ENCODE data around the gene ZNF18. TPM values are rescaled to one million over a fixed set of nuclear protein-coding genes. Genes with fewer than 3 reads are reported as not detected.

Gene ZNF18
- polyA plus RNA-seq, 2 of the 4 experiments (the other 2 are of a cell fraction) = 5.1 to 12.3 TPM

DNA sequence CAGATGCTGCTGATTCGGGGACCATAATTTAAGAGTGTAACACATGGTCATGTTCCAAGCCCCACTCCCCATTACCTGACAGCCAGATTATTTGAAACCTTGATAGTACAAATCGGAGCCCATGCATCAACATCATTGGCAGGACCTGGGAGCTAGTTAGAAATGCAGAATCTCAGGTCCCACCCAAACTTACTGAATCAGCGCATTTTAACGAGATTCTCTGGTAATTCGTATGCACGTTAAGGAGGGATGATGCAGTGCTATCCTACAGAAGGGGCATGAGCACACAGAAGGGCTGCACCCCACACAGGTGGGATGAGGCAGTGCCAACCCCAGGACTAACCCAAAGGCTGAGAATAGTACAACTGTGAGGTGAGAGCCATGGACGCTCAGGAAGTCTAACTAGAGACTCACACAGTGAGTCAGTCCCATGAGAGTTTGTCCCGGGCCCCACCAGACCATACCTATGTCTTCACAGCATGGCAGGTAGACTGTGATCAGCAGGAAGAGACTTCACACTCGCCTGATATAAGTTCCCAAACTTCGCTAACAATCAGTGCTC lies 64.9 kb downstream of the ZNF18 start:
- no peak for FAIRE-seq
- peak; percentile 73 for TF ChIP-seq MAFK (IDR thresholded peaks at IDR 0.05; ENCODE audit: partially characterized antibody)
- no peak for TF ChIP-seq ZNF302 (CRISPR knock-in tag; IDR thresholded peaks at IDR 0.05)
- H3K4me2 ChIP-seq = no peak overlapping the region
- no peak overlapping the region for H3K4me3 ChIP-seq
- no peak overlapping the region for H3K27ac ChIP-seq
- WGBS (ENCODE audit: missing lambda C conversion rate) = 50% methylated on average over 10 of the region's 10 CpGs
- no peak for ATAC-seq
- H3K9me3 ChIP-seq = no peaks in the 10 kb centered on the region
- CTCF ChIA-PET = interaction anchor here (0.7 kb wide), 2 partner anchors 206 to 635 kb away, joined by 3 read pairs; no protein-coding TSS in a partner anchor
- DNase-seq (ENCODE audit: low read depth in 1 of 2, low spot score in 1 of 2) = no peak
- H3K4me1 ChIP-seq = no peaks in the 10 kb centered on the region
- POLR2A ChIA-PET = no interaction called here

DNA sequence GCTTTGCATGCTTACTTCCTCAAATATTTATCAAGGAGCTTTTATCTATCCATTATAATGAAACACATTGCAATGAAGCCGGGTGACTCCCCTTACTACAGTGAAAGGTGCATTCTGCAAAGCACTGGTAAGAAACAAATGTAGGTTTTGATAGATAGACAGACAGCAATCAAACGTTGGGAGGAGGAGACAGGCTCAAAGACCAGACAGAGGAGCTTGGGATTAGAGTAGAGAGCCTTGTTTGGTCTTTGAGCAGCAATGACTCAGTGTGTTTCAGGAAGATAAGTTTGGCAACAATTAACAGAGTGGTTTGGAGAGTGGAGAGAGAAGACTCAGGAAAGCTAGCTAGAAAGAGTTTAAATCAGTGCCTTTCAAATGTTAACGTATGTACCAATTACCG lies 68.8 kb downstream of the ZNF18 start:
- POLR2A ChIA-PET = interaction anchor here (1.4 kb wide), 1 partner anchor 69 kb away, joined by 5 read pairs; the partner anchor contains the start of gene ZNF18
- peak; percentile 44 to 57; a peak in 3 of 6 replicates for ATAC-seq

More for the DNA sequence above, 68.8 kb downstream of the ZNF18 start:
- TF ChIP-seq FOSL2 (IDR thresholded peaks at IDR 0.05) (no peak), FOSL2 (CRISPR knock-in tag; IDR thresholded peaks at IDR 0.05) (no peak), EHMT2 (IDR thresholded peaks at IDR 0.05; ENCODE audit: low read depth) (no peak), ZSCAN20 (CRISPR knock-in tag; IDR thresholded peaks at IDR 0.05) (no peak), EP300 (IDR thresholded peaks at IDR 0.05) (no peak), RAD21 (conservative IDR thresholded peaks at IDR 0.05 in 1 of 2, IDR thresholded peaks at IDR 0.05 in 1 of 2) (no peak), MAZ (IDR thresholded peaks at IDR 0.05; ENCODE audit: borderline replicate concordance, low read depth, low read length) (no peak), TP53 (CRISPR knock-in tag; IDR thresholded peaks at IDR 0.05) (no peak), ESRRA (IDR thresholded peaks at IDR 0.05; ENCODE audit: borderline replicate concordance, low read length) (no peak), CBX8 (IDR thresholded peaks at IDR 0.05) (no peak)
- TF ChIP-seq, protein P1, sequence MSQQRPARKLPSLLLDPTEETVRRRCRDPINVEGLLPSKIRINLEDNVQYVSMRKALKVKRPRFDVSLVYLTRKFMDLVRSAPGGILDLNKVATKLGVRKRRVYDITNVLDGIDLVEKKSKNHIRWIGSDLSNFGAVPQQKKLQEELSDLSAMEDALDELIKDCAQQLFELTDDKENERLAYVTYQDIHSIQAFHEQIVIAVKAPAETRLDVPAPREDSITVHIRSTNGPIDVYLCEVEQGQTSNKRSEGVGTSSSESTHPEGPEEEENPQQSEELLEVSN (IDR thresholded peaks at IDR 0.05; ENCODE audit: borderline replicate concordance, low read depth) = no peak
- TF ChIP-seq, protein P2, sequence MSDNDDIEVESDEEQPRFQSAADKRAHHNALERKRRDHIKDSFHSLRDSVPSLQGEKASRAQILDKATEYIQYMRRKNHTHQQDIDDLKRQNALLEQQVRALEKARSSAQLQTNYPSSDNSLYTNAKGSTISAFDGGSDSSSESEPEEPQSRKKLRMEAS (IDR thresholded peaks at IDR 0.05) = no peak
- TF ChIP-seq, protein P3, sequence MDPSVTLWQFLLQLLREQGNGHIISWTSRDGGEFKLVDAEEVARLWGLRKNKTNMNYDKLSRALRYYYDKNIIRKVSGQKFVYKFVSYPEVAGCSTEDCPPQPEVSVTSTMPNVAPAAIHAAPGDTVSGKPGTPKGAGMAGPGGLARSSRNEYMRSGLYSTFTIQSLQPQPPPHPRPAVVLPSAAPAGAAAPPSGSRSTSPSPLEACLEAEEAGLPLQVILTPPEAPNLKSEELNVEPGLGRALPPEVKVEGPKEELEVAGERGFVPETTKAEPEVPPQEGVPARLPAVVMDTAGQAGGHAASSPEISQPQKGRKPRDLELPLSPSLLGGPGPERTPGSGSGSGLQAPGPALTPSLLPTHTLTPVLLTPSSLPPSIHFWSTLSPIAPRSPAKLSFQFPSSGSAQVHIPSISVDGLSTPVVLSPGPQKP (IDR thresholded peaks at IDR 0.05; ENCODE audit: low read depth, low read length) = no peak
- TF ChIP-seq, protein P4, sequence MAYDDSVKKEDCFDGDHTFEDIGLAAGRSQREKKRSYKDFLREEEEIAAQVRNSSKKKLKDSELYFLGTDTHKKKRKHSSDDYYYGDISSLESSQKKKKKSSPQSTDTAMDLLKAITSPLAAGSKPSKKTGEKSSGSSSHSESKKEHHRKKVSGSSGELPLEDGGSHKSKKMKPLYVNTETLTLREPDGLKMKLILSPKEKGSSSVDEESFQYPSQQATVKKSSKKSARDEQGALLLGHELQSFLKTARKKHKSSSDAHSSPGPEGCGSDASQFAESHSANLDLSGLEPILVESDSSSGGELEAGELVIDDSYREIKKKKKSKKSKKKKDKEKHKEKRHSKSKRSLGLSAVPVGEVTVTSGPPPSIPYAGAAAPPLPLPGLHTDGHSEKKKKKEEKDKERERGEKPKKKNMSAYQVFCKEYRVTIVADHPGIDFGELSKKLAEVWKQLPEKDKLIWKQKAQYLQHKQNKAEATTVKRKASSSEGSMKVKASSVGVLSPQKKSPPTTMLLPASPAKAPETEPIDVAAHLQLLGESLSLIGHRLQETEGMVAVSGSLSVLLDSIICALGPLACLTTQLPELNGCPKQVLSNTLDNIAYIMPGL (CRISPR knock-in tag; IDR thresholded peaks at IDR 0.05; ENCODE audit: borderline replicate concordance) = no peak
- H3K9me3 ChIP-seq = no peaks in the 10 kb centered on the region
- no peak overlapping the region for H3K4me3 ChIP-seq
- WGBS (ENCODE audit: missing lambda C conversion rate) = 18% methylated on average over 4 of the region's 4 CpGs
- H3K4me1 ChIP-seq = no peaks in the 10 kb centered on the region
- CTCF ChIA-PET = interaction anchor here (0.6 to 7.3 kb wide), 4 partner anchors 8 to 1117 kb away, joined by 3 to 39 read pairs (median 5); no protein-coding TSS in a partner anchor
- FAIRE-seq = no peak
- no peak for DNase-seq (ENCODE audit: low read depth in 1 of 2, low spot score in 1 of 2)
- 0 out of 3 replicates have a peak overlapping the region, but pooled peaks have one; percentile 0 for H3K4me2 ChIP-seq
- no peak overlapping the region for H3K27ac ChIP-seq

Small RNA genes lying within 50 kb of the gene (small RNA-seq; reads per million reads assigned to genes)
- 0 reads per million in 6 experiments for gene RNU11-2P

Other genes with a start within 250 kb of the ZNF18 start
- gene MAP2K4, start 23.4 kb upstream of the ZNF18 start, polyA plus RNA-seq (2011; rRNA removed) = 47.7 and 49.7 TPM in 2 replicates
- gene MAP2K4, start 23.4 kb upstream of the ZNF18 start, polyA plus RNA-seq (2017; fragmentation: RNase III; extraction: RNeasy Plus Mini Kit Qiagen cat#74134 plus additional on column Dnase treatment) = 27.9 to 30.5 TPM (median 28.9 TPM) in 3 replicates

All from A549 (cell line).